Measurements from ENCODE around the gene PDE9A. TPM values are rescaled to one million over a fixed set of nuclear protein-coding genes. Genes with fewer than 3 reads are reported as not detected.

The PDE9A gene
- total and polyA plus RNA-seq, 2 experiments from 2014 or later = not detected

DNA sequence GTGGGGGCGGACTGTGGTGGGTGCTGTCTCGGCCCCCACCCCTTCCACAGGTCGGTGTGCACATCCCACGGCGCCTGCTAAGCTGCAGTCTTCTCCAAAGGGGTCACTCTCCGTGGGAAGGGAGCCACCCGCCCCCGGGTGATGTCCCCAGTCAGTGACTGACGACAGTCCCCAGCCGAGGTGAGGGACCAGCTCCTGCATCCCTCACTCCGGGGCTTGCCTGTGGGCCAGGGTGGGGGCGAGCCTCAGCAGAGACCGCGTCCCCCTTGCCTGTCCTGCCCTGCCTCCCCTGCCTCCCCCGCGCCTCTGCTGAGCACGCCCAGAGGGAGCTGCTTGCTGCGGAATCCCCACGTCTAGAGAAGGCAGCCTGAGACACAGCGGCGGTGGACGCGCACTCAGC lies 35.9 kb upstream of the PDE9A start:
- H3K9me3 ChIP-seq (ENCODE audit: low read depth) = no peaks in the 10 kb centered on the region
- H3K4me1 ChIP-seq (ENCODE audit: insufficient read depth) = no peaks in the 10 kb centered on the region
- H3K27me3 ChIP-seq (replicated peaks; ENCODE audit: insufficient read depth) = peaks cover 51% of the 10 kb centered on the region
- H3K9ac ChIP-seq = no peak overlapping the region
- WGBS, 2 experiments (ENCODE audit: low coverage in 1 of 2, low lambda C conversion rate in 2 of 2, missing lambda C conversion rate in 2 of 2) = 26 to 41% methylated on average over 18 to 23 of the region's 23 CpGs
- no peaks in the 10 kb centered on the region for H4K20me1 ChIP-seq (ENCODE audit: insufficient read depth)
- no peak for DNase-seq
- no peaks in the 10 kb centered on the region for H3F3A ChIP-seq (ENCODE audit: insufficient read depth)
- in situ Hi-C loops (cut with MboI) = no loop called here
- H3K9me2 ChIP-seq (ENCODE audit: insufficient read depth) = no peaks in the 10 kb centered on the region
- H3K4me2 ChIP-seq (ENCODE audit: unreplicated experiment) = no peak overlapping the region
- H3K79me2 ChIP-seq (ENCODE audit: insufficient read depth) = no peaks in the 10 kb centered on the region
- H3K36me3 ChIP-seq (ENCODE audit: low read depth) = no peaks in the 10 kb centered on the region
- TF ChIP-seq EZH2phosphoT487 (IDR thresholded peaks at IDR 0.05; ENCODE audit: insufficient read depth, low read depth) (no peak), EZH2 (IDR thresholded peaks at IDR 0.05; ENCODE audit: insufficient read depth, poor library complexity, severe bottlenecking) (no peak)
- no peak overlapping the region for H3K27ac ChIP-seq
- no peak overlapping the region for H2AFZ ChIP-seq
- H3K4me3 ChIP-seq = no peak overlapping the region

DNA sequence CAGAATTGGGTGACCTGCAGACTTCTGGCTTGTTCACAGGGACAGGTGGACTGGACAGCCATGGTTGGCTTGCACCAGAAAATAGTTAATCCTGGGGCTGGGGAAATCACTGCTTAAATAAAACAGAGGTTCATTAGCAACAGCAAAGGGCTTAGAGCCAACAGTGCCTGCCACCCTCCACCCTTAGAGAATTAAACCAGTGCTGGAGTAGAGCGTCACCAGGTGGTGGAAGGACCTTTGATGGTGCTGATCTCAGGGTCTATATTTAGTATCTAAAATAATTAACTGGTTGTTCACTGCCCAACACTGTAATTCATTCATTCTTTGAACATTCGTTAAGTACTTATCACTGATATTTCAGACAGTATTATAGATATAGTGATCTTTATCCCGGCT lies 34.7 kb upstream of the PDE9A start:
- Histone ChIP-seq H3K27ac (no peak overlapping the region), H3K4me1 (ENCODE audit: insufficient read depth) (no peaks in the 10 kb centered on the region), H3K79me2 (ENCODE audit: insufficient read depth) (no peaks in the 10 kb centered on the region), H3F3A (ENCODE audit: insufficient read depth) (no peaks in the 10 kb centered on the region), H2AFZ (no peak overlapping the region), H3K9ac (no peak overlapping the region), H3K4me3 (no peak overlapping the region), H3K4me2 (ENCODE audit: unreplicated experiment) (no peak overlapping the region), H3K9me2 (ENCODE audit: insufficient read depth) (no peaks in the 10 kb centered on the region), H3K27me3 (replicated peaks; ENCODE audit: insufficient read depth) (peaks cover 57% of the 10 kb centered on the region), H3K36me3 (ENCODE audit: low read depth) (no peaks in the 10 kb centered on the region), H3K9me3 (ENCODE audit: low read depth) (no peaks in the 10 kb centered on the region), H4K20me1 (ENCODE audit: insufficient read depth) (no peaks in the 10 kb centered on the region)
- 52 to 53% methylated on average over 3 of the region's 3 CpGs for WGBS, 2 experiments (ENCODE audit: low coverage in 1 of 2, low lambda C conversion rate in 2 of 2, missing lambda C conversion rate in 2 of 2)
- no peak for DNase-seq
- TF ChIP-seq EZH2 (IDR thresholded peaks at IDR 0.05; ENCODE audit: insufficient read depth, poor library complexity, severe bottlenecking) = no peak
- no peak for TF ChIP-seq EZH2phosphoT487 (IDR thresholded peaks at IDR 0.05; ENCODE audit: insufficient read depth, low read depth)
- in situ Hi-C loops (cut with MboI) = no loop called here

DNA sequence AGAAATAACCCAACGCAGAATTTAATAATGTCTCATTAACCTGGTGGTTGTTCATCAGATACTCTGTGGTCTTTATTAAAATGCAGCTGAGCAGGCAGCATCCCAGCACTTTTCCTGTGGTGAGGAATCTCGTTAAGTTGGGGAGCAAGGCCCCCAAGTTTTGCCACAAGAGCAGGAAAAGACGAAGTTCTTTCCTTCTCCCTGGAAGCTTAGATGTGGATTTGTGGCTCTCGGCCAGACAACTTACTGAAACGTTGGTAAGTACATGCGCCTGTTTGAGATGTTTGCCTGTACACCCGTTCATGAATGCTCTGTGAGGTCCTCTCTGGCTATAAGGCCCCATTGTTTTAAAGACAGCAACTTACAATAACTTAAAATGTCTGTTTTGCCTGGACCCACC lies 34.3 kb upstream of the PDE9A start:
- Histone ChIP-seq H3K79me2 (ENCODE audit: insufficient read depth) (no peaks in the 10 kb centered on the region), H4K20me1 (ENCODE audit: insufficient read depth) (no peaks in the 10 kb centered on the region), H3K9me2 (ENCODE audit: insufficient read depth) (no peaks in the 10 kb centered on the region), H3K4me3 (no peak overlapping the region), H3K9me3 (ENCODE audit: low read depth) (no peaks in the 10 kb centered on the region), H3K27me3 (replicated peaks; ENCODE audit: insufficient read depth) (peaks cover 59% of the 10 kb centered on the region), H2AFZ (no peak overlapping the region), H3K4me1 (ENCODE audit: insufficient read depth) (no peaks in the 10 kb centered on the region), H3K36me3 (ENCODE audit: low read depth) (no peaks in the 10 kb centered on the region), H3F3A (ENCODE audit: insufficient read depth) (no peaks in the 10 kb centered on the region), H3K4me2 (ENCODE audit: unreplicated experiment) (no peak overlapping the region), H3K27ac (no peak overlapping the region), H3K9ac (no peak overlapping the region)
- no peak for DNase-seq
- in situ Hi-C loops (cut with MboI) = no loop called here
- 34 to 41% methylated on average over 7 of the region's 7 CpGs for WGBS, 2 experiments (ENCODE audit: low coverage in 1 of 2, low lambda C conversion rate in 2 of 2, missing lambda C conversion rate in 2 of 2)
- TF ChIP-seq EZH2 (IDR thresholded peaks at IDR 0.05; ENCODE audit: insufficient read depth, poor library complexity, severe bottlenecking) (no peak), EZH2phosphoT487 (IDR thresholded peaks at IDR 0.05; ENCODE audit: insufficient read depth, low read depth) (no peak)

DNA sequence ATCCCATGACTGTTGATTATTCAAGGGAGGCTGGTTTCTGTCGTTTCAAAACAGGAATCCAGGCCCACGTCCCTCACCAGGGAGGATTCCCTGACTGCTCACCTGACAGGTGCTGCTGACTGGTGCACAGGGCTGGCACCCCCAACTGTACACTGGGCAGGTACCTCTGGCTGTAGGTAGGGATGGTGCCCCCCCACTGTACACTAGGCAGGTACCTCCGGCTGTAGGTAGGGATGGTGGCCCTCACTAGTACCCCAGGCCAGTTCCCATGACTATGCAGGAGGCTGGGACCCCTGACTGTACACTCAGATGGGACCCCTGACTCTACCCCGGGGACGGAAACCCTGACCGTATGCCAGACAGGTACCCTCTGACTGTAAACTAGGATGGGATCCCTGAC lies 33.6 kb upstream of the PDE9A start:
- no peaks in the 10 kb centered on the region for H3F3A ChIP-seq (ENCODE audit: insufficient read depth)
- no peak overlapping the region for H3K9ac ChIP-seq
- no peaks in the 10 kb centered on the region for H3K36me3 ChIP-seq (ENCODE audit: low read depth)
- H3K27me3 ChIP-seq (replicated peaks; ENCODE audit: insufficient read depth) = peaks cover 64% of the 10 kb centered on the region
- H4K20me1 ChIP-seq (ENCODE audit: insufficient read depth) = no peaks in the 10 kb centered on the region
- H3K27ac ChIP-seq = no peak overlapping the region
- H3K79me2 ChIP-seq (ENCODE audit: insufficient read depth) = no peaks in the 10 kb centered on the region
- no peak overlapping the region for H2AFZ ChIP-seq
- WGBS, 2 experiments (ENCODE audit: low coverage in 1 of 2, low lambda C conversion rate in 2 of 2, missing lambda C conversion rate in 2 of 2) = 62 to 64% methylated on average over 6 of the region's 6 CpGs
- DNase-seq = no peak
- TF ChIP-seq EZH2 (IDR thresholded peaks at IDR 0.05; ENCODE audit: insufficient read depth, poor library complexity, severe bottlenecking) = no peak
- TF ChIP-seq EZH2phosphoT487 (IDR thresholded peaks at IDR 0.05; ENCODE audit: insufficient read depth, low read depth) = no peak
- no peaks in the 10 kb centered on the region for H3K9me3 ChIP-seq (ENCODE audit: low read depth)
- no peak overlapping the region for H3K4me2 ChIP-seq (ENCODE audit: unreplicated experiment)
- in situ Hi-C loops (cut with MboI) = no loop called here
- H3K9me2 ChIP-seq (ENCODE audit: insufficient read depth) = no peaks in the 10 kb centered on the region
- H3K4me1 ChIP-seq (ENCODE audit: insufficient read depth) = no peaks in the 10 kb centered on the region
- no peak overlapping the region for H3K4me3 ChIP-seq
